Neural crest cell (in vitro differentiated cells): ENCODE data around the gene HAL. TPM values are rescaled to one million over a fixed set of nuclear protein-coding genes. Genes with fewer than 3 reads are reported as not detected.

Experiments used
- DNase-seq: peaks from one replicate; pipeline ENCODE4 v3.0.0; 2021; ENCODE audit warnings: low read depth, mixed read lengths, low spot score
- H3K27ac Mint-ChIP-seq: one replicate; pipeline ENCODE4 v1.8.0; 2021; ENCODE audit warnings: mild to moderate bottlenecking, mixed read lengths; ENCODE audit not compliant: unreplicated experiment
- H3K27me3 Mint-ChIP-seq: 2 replicates; pipeline ENCODE4 v1.8.0; 2021; ENCODE audit warnings: low read depth, mild to moderate bottlenecking, mixed read lengths
- H3K36me3 Mint-ChIP-seq: 2 replicates; pipeline ENCODE4 v1.8.0; 2021; ENCODE audit warnings: low read depth, mild to moderate bottlenecking, mixed read lengths
- H3K4me1 Mint-ChIP-seq: 2 replicates; pipeline ENCODE4 v1.8.0; 2021; ENCODE audit warnings: mixed read lengths
- H3K4me3 Mint-ChIP-seq: one replicate; pipeline ENCODE4 v1.8.0; 2021; ENCODE audit warnings: mild to moderate bottlenecking, mixed read lengths
- H3K9me3 Mint-ChIP-seq: 2 replicates; pipeline ENCODE4 v1.8.0; 2021; ENCODE audit warnings: mixed read lengths
- total RNA-seq: library from RNA; stranded (reverse); gene quantifications from 2 replicates; pipeline ENCODE4 v1.2.1, GENCODE V29; 2021
- TF ChIP-seq, protein P1 (sequence below): fragments of 200-600 bp; sonication (generic); conservative IDR thresholded peaks from 2 replicates; pipeline ENCODE4 v1.5.0; 2021; ENCODE audit warnings: antibody characterized with exemption, mild to moderate bottlenecking

Gene HAL
- total RNA-seq, 1 donor from 2014 or later = 0.65 TPM

DNA sequence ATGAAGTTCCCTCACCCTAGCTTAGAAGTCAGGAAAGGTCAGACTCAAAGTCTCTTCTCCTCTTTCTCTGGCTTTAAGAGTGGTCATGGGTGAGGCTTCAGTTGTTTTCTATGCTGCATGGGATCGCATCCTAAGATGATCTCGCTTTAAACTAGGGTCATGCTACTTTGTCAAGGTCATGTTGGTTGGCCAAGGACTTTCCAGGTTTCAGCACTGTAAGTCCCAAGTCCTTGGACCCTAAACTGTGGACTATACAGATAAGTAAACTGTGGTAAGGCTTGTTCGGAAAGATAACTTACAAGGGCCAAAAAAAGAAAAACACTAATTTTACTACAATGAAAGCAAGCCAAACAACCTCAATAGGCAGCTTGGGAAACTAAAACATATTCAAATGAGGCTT is 17.4 kb downstream of the HAL start:
- Mint-ChIP-seq H3K36me3 (no peaks in the 10 kb centered on the region), H3K4me1 (no peaks in the 10 kb centered on the region), H3K9me3 (no peaks in the 10 kb centered on the region), H3K4me3 (no peak overlapping the region), H3K27me3 (no peaks in the 10 kb centered on the region), H3K27ac (no peak overlapping the region)
- DNase-seq = no peak
- TF ChIP-seq, protein P1, sequence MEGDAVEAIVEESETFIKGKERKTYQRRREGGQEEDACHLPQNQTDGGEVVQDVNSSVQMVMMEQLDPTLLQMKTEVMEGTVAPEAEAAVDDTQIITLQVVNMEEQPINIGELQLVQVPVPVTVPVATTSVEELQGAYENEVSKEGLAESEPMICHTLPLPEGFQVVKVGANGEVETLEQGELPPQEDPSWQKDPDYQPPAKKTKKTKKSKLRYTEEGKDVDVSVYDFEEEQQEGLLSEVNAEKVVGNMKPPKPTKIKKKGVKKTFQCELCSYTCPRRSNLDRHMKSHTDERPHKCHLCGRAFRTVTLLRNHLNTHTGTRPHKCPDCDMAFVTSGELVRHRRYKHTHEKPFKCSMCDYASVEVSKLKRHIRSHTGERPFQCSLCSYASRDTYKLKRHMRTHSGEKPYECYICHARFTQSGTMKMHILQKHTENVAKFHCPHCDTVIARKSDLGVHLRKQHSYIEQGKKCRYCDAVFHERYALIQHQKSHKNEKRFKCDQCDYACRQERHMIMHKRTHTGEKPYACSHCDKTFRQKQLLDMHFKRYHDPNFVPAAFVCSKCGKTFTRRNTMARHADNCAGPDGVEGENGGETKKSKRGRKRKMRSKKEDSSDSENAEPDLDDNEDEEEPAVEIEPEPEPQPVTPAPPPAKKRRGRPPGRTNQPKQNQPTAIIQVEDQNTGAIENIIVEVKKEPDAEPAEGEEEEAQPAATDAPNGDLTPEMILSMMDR = no peak

DNA sequence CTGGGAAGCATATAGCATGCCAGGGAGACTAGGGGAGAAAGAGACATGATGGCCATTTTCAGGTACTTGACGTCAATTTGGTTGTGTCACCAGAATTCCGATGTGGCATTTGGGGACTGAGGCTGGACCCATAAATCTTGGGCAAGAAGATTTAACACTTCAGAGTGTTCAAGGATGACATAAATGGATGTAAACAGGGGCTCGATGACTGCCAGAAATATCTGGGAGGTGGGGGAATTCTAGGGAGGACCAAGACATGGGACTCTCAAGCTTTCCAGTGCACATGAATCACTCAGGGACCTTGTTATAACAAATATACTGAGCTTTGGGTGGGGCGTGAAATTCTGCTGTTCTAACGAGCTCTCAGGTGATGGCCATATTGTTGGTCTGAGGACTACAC is 17.8 kb downstream of the HAL start:
- no peak overlapping the region for H3K27ac Mint-ChIP-seq
- no peak overlapping the region for H3K4me3 Mint-ChIP-seq
- TF ChIP-seq, protein P1 = no peak
- no peaks in the 10 kb centered on the region for H3K9me3 Mint-ChIP-seq
- no peak for DNase-seq
- H3K36me3 Mint-ChIP-seq = no peaks in the 10 kb centered on the region
- H3K4me1 Mint-ChIP-seq = no peaks in the 10 kb centered on the region
- H3K27me3 Mint-ChIP-seq = no peaks in the 10 kb centered on the region

DNA sequence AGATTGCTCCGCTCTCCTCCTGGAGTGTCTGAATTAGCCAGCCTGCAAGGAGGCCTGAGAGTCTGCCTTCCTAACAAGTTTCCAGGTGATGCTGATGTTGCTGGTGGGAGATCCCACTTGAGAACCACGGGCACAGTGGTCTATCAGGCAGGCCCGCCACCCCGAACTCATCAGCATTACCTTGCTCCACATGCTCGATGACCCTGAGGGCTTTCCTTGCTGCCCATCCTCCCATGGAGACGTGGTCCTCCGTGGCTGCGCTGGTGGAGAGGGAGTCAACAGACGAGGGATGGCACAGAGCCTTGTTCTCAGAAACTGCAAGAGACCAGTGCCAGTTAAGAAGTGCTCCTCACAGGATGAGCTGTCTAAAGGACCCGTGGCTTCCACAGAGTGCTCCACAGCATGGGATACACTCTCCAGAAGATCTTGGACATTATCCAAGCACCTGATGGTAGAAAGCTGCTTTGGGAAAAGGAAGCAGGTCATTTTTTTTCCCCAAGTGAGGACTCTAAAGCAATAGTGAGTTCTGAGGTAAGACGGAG is 18.3 kb downstream of the HAL start:
- no peak overlapping the region for H3K4me3 Mint-ChIP-seq
- no peaks in the 10 kb centered on the region for H3K27me3 Mint-ChIP-seq
- TF ChIP-seq, protein P1 = no peak
- H3K9me3 Mint-ChIP-seq = no peaks in the 10 kb centered on the region
- no peaks in the 10 kb centered on the region for H3K36me3 Mint-ChIP-seq
- H3K27ac Mint-ChIP-seq = no peak overlapping the region
- DNase-seq = no peak
- no peaks in the 10 kb centered on the region for H3K4me1 Mint-ChIP-seq

DNA sequence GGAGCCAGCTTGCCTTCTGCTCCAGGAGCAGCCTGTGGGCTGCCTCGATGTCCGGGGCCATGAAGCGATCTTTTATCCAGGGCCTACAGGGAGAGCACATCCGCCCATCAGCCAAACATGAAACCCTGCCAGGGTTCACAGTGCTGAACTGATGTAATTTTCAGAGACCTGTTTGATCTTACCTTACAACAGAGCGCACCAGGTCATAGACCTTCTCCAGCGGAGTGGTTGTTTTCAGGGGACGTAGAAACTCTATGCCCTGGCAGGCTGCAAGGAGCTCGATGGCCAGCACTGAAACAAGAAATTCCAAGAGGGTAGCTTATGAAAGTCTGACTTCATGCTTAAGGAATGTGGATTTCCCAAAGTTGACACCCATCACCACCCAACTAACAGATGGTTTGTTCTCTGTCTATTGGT is 19.7 kb downstream of the HAL start:
- TF ChIP-seq, protein P1 = no peak
- no peak overlapping the region for H3K4me3 Mint-ChIP-seq
- no peaks in the 10 kb centered on the region for H3K9me3 Mint-ChIP-seq
- H3K4me1 Mint-ChIP-seq = no peaks in the 10 kb centered on the region
- no peak overlapping the region for H3K27ac Mint-ChIP-seq
- H3K36me3 Mint-ChIP-seq = no peaks in the 10 kb centered on the region
- no peak for DNase-seq
- no peaks in the 10 kb centered on the region for H3K27me3 Mint-ChIP-seq

DNA sequence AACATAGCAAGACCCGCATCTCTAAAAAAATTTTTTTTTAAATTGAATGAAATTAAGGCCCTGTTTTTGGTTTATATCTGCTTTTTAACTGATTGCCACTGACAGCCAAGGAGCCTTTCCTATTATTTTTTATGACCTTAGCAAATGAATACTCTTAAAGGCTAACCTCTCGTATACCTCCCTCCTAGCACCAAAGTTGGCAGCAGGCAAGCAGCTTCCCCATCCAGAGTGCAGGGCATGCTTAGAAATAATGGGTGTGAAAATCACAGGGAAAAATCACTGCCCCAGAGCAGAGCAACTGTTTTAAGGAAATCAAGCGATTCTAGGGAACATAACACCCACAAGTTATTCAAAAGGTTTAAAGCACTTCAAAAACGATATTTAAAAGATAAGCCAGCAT is 20.7 kb downstream of the HAL start:
- Mint-ChIP-seq H3K4me3 (no peak overlapping the region), H3K9me3 (no peaks in the 10 kb centered on the region), H3K27ac (no peak overlapping the region), H3K36me3 (no peaks in the 10 kb centered on the region), H3K4me1 (no peaks in the 10 kb centered on the region), H3K27me3 (no peaks in the 10 kb centered on the region)
- TF ChIP-seq, protein P1 = no peak
- no peak for DNase-seq
